GM12872 (cell line): Measurements from ENCODE around the gene PCP2.

Source experiments
- CTCF ChIP-seq: IDR thresholded peaks from 3 replicates; pipeline ENCODE4 v1.5.1; 2011; ENCODE audit warnings: low read depth, mild to moderate bottlenecking, low read length, moderate library complexity; ENCODE audit not compliant: insufficient read depth

Gene PCP2

GRCh38 chr19:7669641-7670040, 36.1 kb upstream of the PCP2 start:
- TF ChIP-seq CTCF, result no peak

GRCh38 chr19:7668842-7669241, 35.3 kb upstream of the PCP2 start, which contains the start of gene RETN:
RETN (plus strand) TSS chr19:7669049; CDS start chr19:7669327, 278 bp downstream.
- TF ChIP-seq CTCF, result no peak

- TF ChIP-seq CTCF, result no peak
Observed at GRCh38 chr19:7665076-7665475, 31.6 kb upstream of the PCP2 start.

GRCh38 chr19:7663706-7664105, 30.2 kb upstream of the PCP2 start:
- TF ChIP-seq CTCF, result no peak

GRCh38 chr19:7662657-7663056, 29.1 kb upstream of the PCP2 start:
- TF ChIP-seq CTCF, result no peak

- no peak for TF ChIP-seq CTCF
Observed at GRCh38 chr19:7661744-7662538, 28.4 kb upstream of the PCP2 start.

GRCh38 chr19:7658219-7658686, 24.7 kb upstream of the PCP2 start:
- no peak for TF ChIP-seq CTCF
